H9 (cell line): Measurements from ENCODE around the gene TBC1D17. TPM values are rescaled to one million over a fixed set of nuclear protein-coding genes. Genes with fewer than 3 reads are reported as not detected.

Experiments
- DNase-seq: peaks from one replicate; pipeline ENCODE4 v3.0.0-alpha.2; 2017
- H2AFZ ChIP-seq: one replicate; pipeline ENCODE4 v1.6.1; 2013; ENCODE audit warnings: mild to moderate bottlenecking, low read length, control low read depth, moderate library complexity
- H2AK5ac ChIP-seq: 2 replicates; pipeline ENCODE4 v1.6.1; 2013; ENCODE audit warnings: low read length, control low read depth, mixed read lengths; ENCODE audit not compliant: insufficient read length
- H2BK120ac ChIP-seq: one replicate; pipeline ENCODE4 v1.6.1; 2013; ENCODE audit warnings: low read depth, mild to moderate bottlenecking, low read length, control low read depth, inconsistent platforms; ENCODE audit not compliant: poor library complexity, severe bottlenecking
- H2BK12ac ChIP-seq: 2 replicates; pipeline ENCODE4 v1.6.1; 2013; ENCODE audit warnings: low read length, control low read depth, mixed read lengths, low read depth; ENCODE audit not compliant: insufficient read length
- H2BK15ac ChIP-seq: 2 replicates; pipeline ENCODE4 v1.6.1; 2013; ENCODE audit warnings: low read depth, low read length, control low read depth
- H2BK20ac ChIP-seq: one replicate; pipeline ENCODE4 v1.6.1; 2013; ENCODE audit warnings: low read depth, mild to moderate bottlenecking, low read length, control low read depth, inconsistent platforms; ENCODE audit not compliant: poor library complexity, severe bottlenecking
- H2BK5ac ChIP-seq: 2 replicates; pipeline ENCODE4 v1.6.1; 2013; ENCODE audit warnings: low read length, control low read depth, mixed read lengths; ENCODE audit not compliant: insufficient read length
- H3K14ac ChIP-seq: 2 replicates; pipeline ENCODE4 v1.6.1; 2013; ENCODE audit warnings: low read length, control low read depth; ENCODE audit not compliant: insufficient read depth
- H3K18ac ChIP-seq: 2 replicates; pipeline ENCODE4 v1.6.1; 2013; ENCODE audit warnings: low read depth, mild to moderate bottlenecking, mixed read lengths, low read length, control low read depth; ENCODE audit not compliant: insufficient read length
- H3K23ac ChIP-seq: 2 replicates; pipeline ENCODE4 v1.6.1; 2013; ENCODE audit warnings: low read length, control low read depth, mixed read lengths, low read depth; ENCODE audit not compliant: insufficient read length
- H3K23me2 ChIP-seq: 2 replicates; pipeline ENCODE4 v1.6.1; 2013; ENCODE audit warnings: low read depth, mild to moderate bottlenecking, mixed read lengths, low read length, control low read depth; ENCODE audit not compliant: insufficient read length, poor library complexity, severe bottlenecking
- H3K27ac ChIP-seq: 2 replicates; pipeline ENCODE4 v1.5.1; 2013; ENCODE audit warnings: low read length, control low read depth, mixed read lengths, low read depth; ENCODE audit not compliant: insufficient read length
- H3K27me3 ChIP-seq: 2 replicates; pipeline ENCODE4 v1.6.1; 2013; ENCODE audit warnings: low read length, control low read depth, inconsistent platforms; ENCODE audit not compliant: insufficient read depth
- H3K4ac ChIP-seq: 2 replicates; pipeline ENCODE4 v1.6.1; 2013; ENCODE audit warnings: low read depth, mild to moderate bottlenecking, control low read depth, inconsistent platforms, low read length, moderate library complexity
- H3K4me1 ChIP-seq: 2 replicates; pipeline ENCODE4 v1.6.1; 2013; ENCODE audit warnings: low read length, control low read depth, inconsistent platforms; ENCODE audit not compliant: insufficient read depth
- H3K4me2 ChIP-seq: 2 replicates; pipeline ENCODE4 v1.6.1; 2013; ENCODE audit warnings: low read length, control low read depth, mixed read lengths; ENCODE audit not compliant: insufficient read length, insufficient read depth
- H3K56ac ChIP-seq: 2 replicates; pipeline ENCODE4 v1.6.1; 2013; ENCODE audit warnings: low read depth, mild to moderate bottlenecking, mixed read lengths, low read length, control low read depth; ENCODE audit not compliant: insufficient read length
- H3K79me1 ChIP-seq: 2 replicates; pipeline ENCODE4 v1.6.1; 2013; ENCODE audit warnings: low read depth, mild to moderate bottlenecking, moderate library complexity, low read length, control low read depth, inconsistent platforms; ENCODE audit not compliant: insufficient read depth, poor library complexity, severe bottlenecking
- H3K79me2 ChIP-seq: 2 replicates; pipeline ENCODE4 v1.6.1; 2013; ENCODE audit warnings: low read length, control low read depth, inconsistent platforms; ENCODE audit not compliant: insufficient read depth
- H3K9ac ChIP-seq: 2 replicates; pipeline ENCODE4 v1.6.1; 2013; ENCODE audit warnings: low read length, control low read depth, mixed read lengths; ENCODE audit not compliant: insufficient read length; ENCODE audit errors: extremely low read depth
- H3K9me3 ChIP-seq: one replicate; pipeline ENCODE4 v1.6.1; 2013; ENCODE audit warnings: low read depth, low read length, inconsistent platforms; ENCODE audit not compliant: control insufficient read depth
- H3T11ph ChIP-seq: one replicate; pipeline ENCODE4 v1.6.1; 2013; ENCODE audit warnings: mild to moderate bottlenecking, low read length, control low read depth, inconsistent platforms
- H4K20me1 ChIP-seq: one replicate; pipeline ENCODE4 v1.6.1; 2013; ENCODE audit not compliant: control insufficient read depth, insufficient read length, insufficient read depth
- H4K5ac ChIP-seq: 2 replicates; pipeline ENCODE4 v1.6.1; 2013; ENCODE audit warnings: low read depth, mild to moderate bottlenecking, mixed read lengths, low read length, control low read depth; ENCODE audit not compliant: insufficient read length
- H4K8ac ChIP-seq: replicated peaks from 2 replicates; pipeline ENCODE4 v1.6.1; 2013; ENCODE audit warnings: low read length, control low read depth, mixed read lengths, low read depth; ENCODE audit not compliant: insufficient read length
- H4K91ac ChIP-seq: 2 replicates; pipeline ENCODE4 v1.6.1; 2013; ENCODE audit warnings: low read depth, mild to moderate bottlenecking, moderate library complexity, mixed read lengths, low read length, control low read depth; ENCODE audit not compliant: insufficient read length
- H3K27ac Mint-ChIP-seq, 3 experiments: 2 replicates in 2 of 3; 3 replicates in 1 of 3; pipeline ENCODE4 v1.8.0; 2020 to 2021; ENCODE audit warnings: mixed read lengths in 3 of 3, mild to moderate bottlenecking in 1 of 3, moderate library complexity in 1 of 3
- H3K27me3 Mint-ChIP-seq: 2 replicates; pipeline ENCODE4 v1.8.0; 2021; ENCODE audit warnings: low read depth, mild to moderate bottlenecking, moderate library complexity, mixed read lengths
- H3K36me3 Mint-ChIP-seq, 3 experiments: 2 replicates in 2 of 3; 3 replicates in 1 of 3; pipeline ENCODE4 v1.8.0; 2020 to 2021; ENCODE audit warnings: low read depth in 3 of 3, mixed read lengths in 3 of 3; ENCODE audit not compliant: insufficient read depth in 1 of 3
- H3K4me1 Mint-ChIP-seq, 2 experiments: 2 replicates each; pipeline ENCODE4 v1.8.0; 2020; ENCODE audit warnings: mixed read lengths in 2 of 2
- H3K4me3 Mint-ChIP-seq, 2 experiments: 2 replicates in 1 of 2; 3 replicates in 1 of 2; pipeline ENCODE4 v1.8.0; 2020 to 2021; ENCODE audit warnings: mild to moderate bottlenecking in 2 of 2, mixed read lengths in 2 of 2, moderate library complexity in 1 of 2
- H3K9me3 Mint-ChIP-seq, 2 experiments: 2 replicates in 1 of 2; 3 replicates in 1 of 2; pipeline ENCODE4 v1.8.0; 2020; ENCODE audit warnings: mild to moderate bottlenecking in 2 of 2, mixed read lengths in 2 of 2, moderate library complexity in 1 of 2
- WGBS: extraction: QIAGEN DNeasy Blood & Tissue Kit; methylation state at CpG from one replicate; pipeline ENCODE4 v1.1.7; 2013; ENCODE audit warnings: missing lambda C conversion rate, low lambda C conversion rate, mixed read lengths; ENCODE audit not compliant: insufficient read length; ENCODE audit errors: extremely low coverage; 5-methylcytosine and 5-hydroxymethylcytosine counted together
- microRNA-seq: library from miRNA; unstranded; fragments of <30 nt; microRNA quantifications from one replicate; pipeline ENCODE4, GENCODE V29; 2020; ENCODE audit warnings: borderline microRNAs expressed
- total RNA-seq: library from RNA; stranded (reverse); gene quantifications from 2 replicates; pipeline ENCODE4 v1.2.1, GENCODE V29; 2021
- TF ChIP-seq, protein P1 (sequence below): fragments of 200-600 bp; sonication (generic); conservative IDR thresholded peaks from 3 replicates; pipeline ENCODE4 v1.8.0; 2021; ENCODE audit warnings: antibody characterized with exemption, mild to moderate bottlenecking

Gene TBC1D17
- total RNA-seq, 1 experiment from 2014 or later: 33.6 TPM

DNA sequence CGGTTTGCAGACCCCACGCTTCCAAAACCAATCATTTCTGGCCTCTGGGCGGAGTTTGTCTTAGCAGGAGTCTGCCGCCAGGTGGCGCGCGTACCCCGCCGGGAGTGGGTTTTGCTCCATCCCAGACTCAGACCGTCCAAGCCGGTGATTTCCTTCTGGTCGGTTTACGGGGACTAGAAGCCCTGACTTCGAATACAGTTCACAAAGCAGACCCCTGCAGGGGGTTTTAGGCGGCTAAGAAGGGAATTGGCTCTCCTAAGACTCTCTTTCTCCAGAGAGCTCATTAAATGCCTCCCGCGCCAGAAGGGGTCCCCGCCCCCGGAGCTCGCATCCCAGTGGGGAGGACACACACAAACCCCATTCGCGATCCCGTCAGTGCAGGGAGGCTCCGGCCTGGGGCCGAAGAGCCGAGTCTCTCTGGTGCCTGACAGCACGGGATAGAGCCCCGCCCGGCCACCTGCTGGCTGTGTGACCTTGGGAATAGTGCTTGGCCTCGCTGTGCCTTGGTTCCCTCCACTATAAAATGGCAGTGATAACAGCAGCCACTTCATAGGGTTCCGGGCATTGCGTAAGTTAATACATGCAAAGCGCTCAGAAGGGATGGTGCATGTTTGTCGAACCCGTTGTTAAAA lies 60.4 kb downstream of the TBC1D17 start:
- Histone ChIP-seq H4K20me1 (no peaks in the 10 kb centered on the region), H3K4ac (no peak overlapping the region), H3K79me1 (no peaks in the 10 kb centered on the region), H2BK120ac (no peak overlapping the region), H3K27me3 (no peaks in the 10 kb centered on the region), H3K56ac (no peak overlapping the region), H3K23ac (no peak overlapping the region), H3K27ac (no peak overlapping the region), H2BK15ac (no peak overlapping the region), H3K4me2 (no peak overlapping the region), H2AK5ac (no peak overlapping the region), H4K91ac (no peak overlapping the region), H3K9ac (no peak overlapping the region), H2AFZ (no peak overlapping the region), H3T11ph (no peak overlapping the region), H3K23me2 (no peaks in the 10 kb centered on the region), H3K79me2 (no peaks in the 10 kb centered on the region), H3K14ac (no peak overlapping the region), H3K4me1 (no peaks in the 10 kb centered on the region), H4K5ac (no peak overlapping the region), H2BK5ac (no peak overlapping the region), H3K9me3 (no peaks in the 10 kb centered on the region), H2BK20ac (no peak overlapping the region), H4K8ac (no peak overlapping the region), H2BK12ac (no peak overlapping the region), H3K18ac (no peak overlapping the region)
- TF ChIP-seq, protein P1, sequence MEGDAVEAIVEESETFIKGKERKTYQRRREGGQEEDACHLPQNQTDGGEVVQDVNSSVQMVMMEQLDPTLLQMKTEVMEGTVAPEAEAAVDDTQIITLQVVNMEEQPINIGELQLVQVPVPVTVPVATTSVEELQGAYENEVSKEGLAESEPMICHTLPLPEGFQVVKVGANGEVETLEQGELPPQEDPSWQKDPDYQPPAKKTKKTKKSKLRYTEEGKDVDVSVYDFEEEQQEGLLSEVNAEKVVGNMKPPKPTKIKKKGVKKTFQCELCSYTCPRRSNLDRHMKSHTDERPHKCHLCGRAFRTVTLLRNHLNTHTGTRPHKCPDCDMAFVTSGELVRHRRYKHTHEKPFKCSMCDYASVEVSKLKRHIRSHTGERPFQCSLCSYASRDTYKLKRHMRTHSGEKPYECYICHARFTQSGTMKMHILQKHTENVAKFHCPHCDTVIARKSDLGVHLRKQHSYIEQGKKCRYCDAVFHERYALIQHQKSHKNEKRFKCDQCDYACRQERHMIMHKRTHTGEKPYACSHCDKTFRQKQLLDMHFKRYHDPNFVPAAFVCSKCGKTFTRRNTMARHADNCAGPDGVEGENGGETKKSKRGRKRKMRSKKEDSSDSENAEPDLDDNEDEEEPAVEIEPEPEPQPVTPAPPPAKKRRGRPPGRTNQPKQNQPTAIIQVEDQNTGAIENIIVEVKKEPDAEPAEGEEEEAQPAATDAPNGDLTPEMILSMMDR: peak; percentile 98
- peaks cover 4 to 6% (median 6%) of the 10 kb centered on the region in 3 experiments; a peak in 5 of 7 replicates for H3K36me3 Mint-ChIP-seq
- no CpG with 5 or more reads among the region's 35 CpGs for WGBS
- H3K27ac Mint-ChIP-seq: no peak overlapping the region
- H3K27me3 Mint-ChIP-seq: peaks cover 10% of the 10 kb centered on the region
- peak overlapping the region; percentile 7 to 65; a peak in 3 of 5 replicates for H3K4me3 Mint-ChIP-seq
- peaks cover 0 to 6% of the 10 kb centered on the region in 2 experiments; a peak in 2 of 4 replicates for H3K4me1 Mint-ChIP-seq
- peak; percentile 84 for DNase-seq
- no peaks in the 10 kb centered on the region for H3K9me3 Mint-ChIP-seq

Small RNA genes within 50 kb of the gene (microRNA-seq; reads per million reads assigned to microRNA genes)
- 1.4 reads per million, percentile 10 among the genes with 10 or more reads in this experiment for gene MIR4749
- gene MIR4750: not detected
- gene MIR6800: 0.35 reads per million

Other genes with a start within 250 kb of the TBC1D17 start
- gene RRAS, start 237.6 kb upstream of the TBC1D17 start, total RNA-seq: 8.3 and 9.9 TPM in 2 replicates
- 85.3 and 86.4 TPM in 2 replicates for gene SCAF1, start 235.5 kb upstream of the TBC1D17 start, total RNA-seq
- gene IRF3, start 211.8 kb upstream of the TBC1D17 start, total RNA-seq: 185 and 205 TPM in 2 replicates
- gene BCL2L12, start 211.8 kb upstream of the TBC1D17 start, total RNA-seq: 145 and 154 TPM in 2 replicates
- 504 and 505 TPM in 2 replicates for gene PRMT1, start 200.4 kb upstream of the TBC1D17 start, total RNA-seq
- 13.5 and 13.6 TPM in 2 replicates for gene ADM5, start 188.1 kb upstream of the TBC1D17 start, total RNA-seq
- gene CPT1C, start 186.6 kb upstream of the TBC1D17 start, total RNA-seq: 66.4 and 74.6 TPM in 2 replicates
- 0.28 and 0.37 TPM in 2 replicates for gene TSKS, start 114.4 kb upstream of the TBC1D17 start, total RNA-seq
- gene AP2A1, start 110.7 kb upstream of the TBC1D17 start, total RNA-seq: 108 and 109 TPM in 2 replicates
- gene FUZ, start 64.4 kb upstream of the TBC1D17 start, total RNA-seq: 25.1 and 29.7 TPM in 2 replicates
- gene MED25, start 59.4 kb upstream of the TBC1D17 start, total RNA-seq: 76.7 and 77.5 TPM in 2 replicates
- gene PTOV1, start 26.5 kb upstream of the TBC1D17 start, total RNA-seq: 309 and 317 TPM in 2 replicates
- 144 and 157 TPM in 2 replicates for gene PNKP, start 10.1 kb upstream of the TBC1D17 start, total RNA-seq
- gene AKT1S1, start 347 bp upstream of the TBC1D17 start, total RNA-seq: 43.5 and 44.6 TPM in 2 replicates
- 0.29 and 0.61 TPM in 2 replicates for gene IL4I1, start 19.2 kb downstream of the TBC1D17 start, total RNA-seq
- 18.5 and 20.6 TPM in 2 replicates for gene ATF5, start 51.5 kb downstream of the TBC1D17 start, total RNA-seq
- gene NUP62, start 51.8 kb downstream of the TBC1D17 start, total RNA-seq: 127 and 137 TPM in 2 replicates
- gene SIGLEC11, start 83.5 kb downstream of the TBC1D17 start, total RNA-seq: not detected in 2 replicates
- 33.5 and 34.8 TPM in 2 replicates for gene VRK3, start 147.7 kb downstream of the TBC1D17 start, total RNA-seq
- gene ZNF473, start 148.3 kb downstream of the TBC1D17 start, total RNA-seq: 18.9 and 19.0 TPM in 2 replicates